ENCODE measurements around the gene CIB4.

- TF ChIP-seq CHD1 (IDR thresholded peaks at IDR 0.05; ENCODE audit: low read depth, low read length) (no peak), RAD21 (IDR thresholded peaks at IDR 0.05; ENCODE audit: low read length) (no peak)
These were observed 60.4 kb downstream of the CIB4 start for GRCh38 chr2:26580751-26581150.

Data from IMR-90 (cell line).